WTC11 (cell line): ENCODE measurements around the gene VCL. TPM values are rescaled to one million over a fixed set of nuclear protein-coding genes. Genes with fewer than 3 reads are reported as not detected.

Source experiments
- ATAC-seq: fragments of 200-7000 bp; cut with Tn5 transposase; 2 replicates; pipeline ENCODE4 v1.10.0; 2021; ENCODE audit warnings: mild to moderate bottlenecking, moderate library complexity
- CTCF ChIA-PET: fragments of 300-600 bp; sonication (Branson Sonifier 250); formaldehyde crosslinking; loops from one replicate; lab custom pipeline; 2021; ENCODE audit warnings: antibody characterized with exemption; lab: Charles Lee
- POLR2A ChIA-PET: fragments of 350-600 bp; sonication (Branson Sonifier 250); formaldehyde crosslinking; loops from one replicate; lab custom pipeline; 2021; ENCODE audit warnings: antibody characterized with exemption; lab: Charles Lee
- DNase-seq: peaks from one replicate; pipeline ENCODE4 v3.0.0; 2021; ENCODE audit warnings: low spot score
- H3K27ac Mint-ChIP-seq: 2 replicates; pipeline ENCODE4 v1.8.0; 2021; ENCODE audit warnings: mixed read lengths
- H3K27me3 Mint-ChIP-seq: 2 replicates; pipeline ENCODE4 v1.8.0; 2021; ENCODE audit warnings: low read depth, mild to moderate bottlenecking, moderate library complexity, mixed read lengths
- H3K36me3 Mint-ChIP-seq: 2 replicates; pipeline ENCODE4 v1.8.0; 2021; ENCODE audit warnings: mixed read lengths
- H3K4me1 Mint-ChIP-seq: 2 replicates; pipeline ENCODE4 v1.8.0; 2022; ENCODE audit warnings: mixed read lengths
- H3K4me3 Mint-ChIP-seq: 2 replicates; pipeline ENCODE4 v1.8.0; 2021; ENCODE audit warnings: mild to moderate bottlenecking, moderate library complexity, mixed read lengths
- H3K9me3 Mint-ChIP-seq: 2 replicates; pipeline ENCODE4 v1.8.0; 2021; ENCODE audit warnings: mixed read lengths
- AFF4 ChIP-seq: sonication (generic); formaldehyde crosslinking; IDR thresholded peaks from 2 replicates; pipeline ENCODE4 v1.8.1; 2023; ENCODE audit warnings: mild to moderate bottlenecking, missing genetic modification reagents, borderline replicate concordance
- CDX4 ChIP-seq: fragments of 250-450 bp; sonication (Bioruptor Pico); IDR thresholded peaks from 2 replicates; pipeline ENCODE4 v1.9.0; 2021; ENCODE audit warnings: moderate library complexity, mild to moderate bottlenecking, inconsistent platforms, borderline replicate concordance
- E2F4 ChIP-seq: sonication (generic); formaldehyde crosslinking; IDR thresholded peaks from 2 replicates; pipeline ENCODE4 v1.8.1; 2022; ENCODE audit warnings: low read depth, mild to moderate bottlenecking, moderate library complexity, missing genetic modification reagents, borderline replicate concordance
- FOXP4 ChIP-seq: sonication (generic); formaldehyde crosslinking; IDR thresholded peaks from 2 replicates; pipeline ENCODE4 v1.8.0; 2022; ENCODE audit warnings: mild to moderate bottlenecking, missing genetic modification reagents
- IRF1 ChIP-seq: sonication (generic); formaldehyde crosslinking; IDR thresholded peaks from 2 replicates; pipeline ENCODE4 v1.8.0; 2023; ENCODE audit warnings: missing genetic modification reagents
- IRF2 ChIP-seq: sonication (generic); formaldehyde crosslinking; IDR thresholded peaks from 2 replicates; pipeline ENCODE4 v1.8.0; 2022; ENCODE audit warnings: low read depth, missing genetic modification reagents, borderline replicate concordance
- JUN ChIP-seq: sonication (generic); formaldehyde crosslinking; IDR thresholded peaks from 2 replicates; pipeline ENCODE4 v1.8.0; 2023; ENCODE audit warnings: mild to moderate bottlenecking, missing genetic modification reagents
- MAX ChIP-seq: sonication (generic); formaldehyde crosslinking; IDR thresholded peaks from 2 replicates; pipeline ENCODE4 v1.8.0; 2022; ENCODE audit warnings: mild to moderate bottlenecking, missing genetic modification reagents
- NFATC4 ChIP-seq: fragments of 250-450 bp; sonication (Bioruptor Pico); IDR thresholded peaks from 2 replicates; pipeline ENCODE4 v1.9.0; 2021; ENCODE audit warnings: mild to moderate bottlenecking
- NFE2L1 ChIP-seq: sonication (generic); formaldehyde crosslinking; IDR thresholded peaks from 2 replicates; pipeline ENCODE4 v1.8.1; 2023; ENCODE audit warnings: missing genetic modification reagents
- NR2C2 ChIP-seq: sonication (generic); formaldehyde crosslinking; IDR thresholded peaks from 2 replicates; pipeline ENCODE4 v1.8.0; 2022; ENCODE audit warnings: mild to moderate bottlenecking, missing genetic modification reagents
- NR3C1 ChIP-seq: sonication (generic); formaldehyde crosslinking; conservative IDR thresholded peaks from 2 replicates; pipeline ENCODE4 v1.8.1; 2023; ENCODE audit warnings: low read depth, mild to moderate bottlenecking, missing genetic modification reagents
- OVOL2 ChIP-seq: fragments of 250-450 bp; sonication (Bioruptor Pico); IDR thresholded peaks from 2 replicates; pipeline ENCODE4 v1.9.0; 2021; ENCODE audit warnings: mild to moderate bottlenecking, borderline replicate concordance
- SMAD4 ChIP-seq: sonication (generic); formaldehyde crosslinking; IDR thresholded peaks from 2 replicates; pipeline ENCODE4 v1.8.0; 2022; ENCODE audit warnings: mild to moderate bottlenecking, missing genetic modification reagents
- STAT6 ChIP-seq: sonication (generic); formaldehyde crosslinking; conservative IDR thresholded peaks from 2 replicates; pipeline ENCODE4 v1.8.1; 2023; ENCODE audit warnings: mild to moderate bottlenecking, low read depth, missing genetic modification reagents, moderate library complexity
- USF2 ChIP-seq: sonication (generic); formaldehyde crosslinking; IDR thresholded peaks from 2 replicates; pipeline ENCODE4 v1.8.1; 2023; ENCODE audit warnings: mild to moderate bottlenecking, missing genetic modification reagents, moderate library complexity
- ZNF232 ChIP-seq: sonication (generic); formaldehyde crosslinking; IDR thresholded peaks from 2 replicates; pipeline ENCODE4 v1.8.0; 2022; ENCODE audit warnings: mild to moderate bottlenecking, missing genetic modification reagents
- total RNA-seq: library from RNA; stranded (reverse); gene quantifications from 3 replicates; pipeline ENCODE4 v1.2.3, GENCODE V29; 2021

VCL gene
- total RNA-seq, 1 experiment from 2014 or later, result 225 TPM

GRCh38 chr10:74035303-74035702 is 37.4 kb downstream of the VCL start:
- TF ChIP-seq MAX (CRISPR knock-in tag) (no peak), E2F4 (CRISPR knock-in tag) (no peak), SMAD4 (CRISPR knock-in tag) (no peak), CDX4 (CRISPR knock-in tag) (no peak), ZNF232 (CRISPR knock-in tag) (no peak), STAT6 (no peak), JUN (CRISPR knock-in tag) (no peak), OVOL2 (CRISPR knock-in tag) (no peak), FOXP4 (no peak), IRF2 (CRISPR knock-in tag) (no peak), NFE2L1 (CRISPR knock-in tag) (no peak), NFATC4 (CRISPR knock-in tag) (no peak), IRF1 (CRISPR knock-in tag) (no peak), NR3C1 (CRISPR knock-in tag) (no peak), AFF4 (no peak), NR2C2 (CRISPR knock-in tag) (no peak), USF2 (CRISPR knock-in tag) (no peak)
- Mint-ChIP-seq H3K4me1 (peaks cover 55% of the 10 kb centered on the region), H3K27me3 (no peaks in the 10 kb centered on the region), H3K27ac (peak overlapping the region; percentile 4; the same call in 1 of the 2 replicates), H3K36me3 (peaks cover 12% of the 10 kb centered on the region), H3K9me3 (no peaks in the 10 kb centered on the region), H3K4me3 (no peak overlapping the region)
- no peak for DNase-seq
- ChIA-PET CTCF (interaction anchor here (0.6 to 1.8 kb wide), 4 partner anchors 9 to 133 kb away, joined by 3 to 9 read pairs (median 4); no protein-coding TSS in a partner anchor), POLR2A (interaction anchor here (0.7 kb wide), 1 partner anchor 14 kb away, joined by 6 read pairs; no protein-coding TSS in a partner anchor)
- ATAC-seq, result no peak
